Activated CD4-positive, alpha-beta T cell treated with anti-CD3 and anti-CD28 coated beads, Interleukin-2, amount 50 U/mL, for 4 hours (primary cell): ENCODE data around the gene SRGAP1.
"Not testable (repeated sequence)": the region's sequence is repeated elsewhere in the genome, so short reads cannot be mapped to it uniquely, and the experiment has no call there.

ENCODE experiments used
- DNase-seq, 2 experiments: peaks; one replicate each; pipeline ENCODE4 v3.0.0-alpha.2; 2020

SRGAP1 gene

GRCh38 chr12:64061868-64062375, 217.4 kb downstream of the SRGAP1 start:
- DNase-seq, result no peak

GRCh38 chr12:64063121-64063520, 218.6 kb downstream of the SRGAP1 start:
- no peak for DNase-seq

- DNase-seq, result no peak
These were observed 219.7 kb downstream of the SRGAP1 start for GRCh38 chr12:64064240-64064639.

GRCh38 chr12:64064706-64065105, 220.2 kb downstream of the SRGAP1 start:
- no peak for DNase-seq

GRCh38 chr12:64065881-64066451, 221.5 kb downstream of the SRGAP1 start:
- DNase-seq, result no peak

GRCh38 chr12:64066776-64067175, 222.3 kb downstream of the SRGAP1 start:
- DNase-seq, result no peak

- no peak for DNase-seq
These were observed 226.0 kb downstream of the SRGAP1 start for GRCh38 chr12:64070454-64070853.

- no peak for DNase-seq
These were observed 228.5 kb downstream of the SRGAP1 start for GRCh38 chr12:64072916-64073575.

GRCh38 chr12:64076565-64076964, 232.1 kb downstream of the SRGAP1 start:
- not testable (repeated sequence) for DNase-seq

GRCh38 chr12:64077922-64078321, 233.4 kb downstream of the SRGAP1 start:
- DNase-seq, result no peak

GRCh38 chr12:64080319-64081007, 236.0 kb downstream of the SRGAP1 start:
- DNase-seq, result no peak

- DNase-seq, result no peak
These were observed 236.5 kb downstream of the SRGAP1 start for GRCh38 chr12:64081008-64081404.

GRCh38 chr12:64082116-64082515, 237.6 kb downstream of the SRGAP1 start:
- DNase-seq, result no peak

- DNase-seq, result no peak
These were observed 238.4 kb downstream of the SRGAP1 start for GRCh38 chr12:64082866-64083268.

- no peak for DNase-seq
These were observed 239.0 kb downstream of the SRGAP1 start for GRCh38 chr12:64083285-64084210.

- no peak for DNase-seq
These were observed 240.7 kb downstream of the SRGAP1 start for GRCh38 chr12:64085154-64085553.

GRCh38 chr12:64085996-64086395, 241.5 kb downstream of the SRGAP1 start:
- no peak for DNase-seq

GRCh38 chr12:64086946-64087345, 242.4 kb downstream of the SRGAP1 start:
- DNase-seq, result no peak

GRCh38 chr12:64087761-64088160, 243.3 kb downstream of the SRGAP1 start:
- DNase-seq, result no peak

- DNase-seq, result no peak
These were observed 244.2 kb downstream of the SRGAP1 start for GRCh38 chr12:64088431-64089349.

GRCh38 chr12:64090047-64090446, 245.5 kb downstream of the SRGAP1 start:
- DNase-seq, result no peak

GRCh38 chr12:64091186-64091585, 246.7 kb downstream of the SRGAP1 start:
- no peak for DNase-seq
